Fibroblast of skin of back (primary cell): ENCODE data around the gene DCLK1.

Experiments
- DNase-seq: peaks from one replicate; pipeline ENCODE4 v3.0.0-alpha.2; 2013

DCLK1 gene

DNA sequence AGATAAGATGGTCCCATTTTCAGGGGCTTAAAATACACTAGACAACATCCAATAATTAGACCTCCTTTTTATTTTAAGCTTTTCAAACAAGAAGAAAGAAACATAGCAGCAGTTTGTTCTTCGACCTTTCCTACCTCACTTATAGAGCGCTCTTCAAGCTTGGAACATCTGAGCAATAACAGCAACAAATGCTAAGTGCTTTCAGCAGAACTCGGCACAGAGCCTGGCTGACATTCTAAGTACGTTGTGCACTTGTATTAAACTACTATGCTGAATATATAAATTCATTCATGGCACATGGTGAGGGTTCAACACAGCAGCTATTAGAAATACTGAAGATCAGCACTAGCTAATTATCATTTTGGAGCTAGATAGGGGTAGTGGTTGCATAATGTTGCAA is 398.6 kb downstream of the DCLK1 start:
- DNase-seq: no peak

DNA sequence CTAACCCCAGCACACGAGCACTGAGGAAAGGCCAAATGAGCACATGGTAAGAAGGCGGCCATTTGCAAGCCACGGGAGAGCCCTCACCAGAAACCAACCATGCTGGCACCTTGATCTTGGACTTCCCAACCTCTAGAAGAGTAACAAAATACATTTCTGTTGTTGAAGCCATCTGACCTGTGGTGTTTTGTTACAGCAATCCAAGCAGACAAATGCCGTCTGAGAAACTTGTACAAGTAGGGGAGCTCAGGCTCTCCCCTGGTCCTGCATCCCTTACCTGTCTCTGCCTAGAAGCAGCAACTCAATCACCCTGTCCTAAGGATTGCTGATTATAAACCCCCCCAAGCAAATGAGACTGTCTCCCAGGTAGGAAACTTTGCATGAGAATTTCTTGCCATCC is 399.7 kb downstream of the DCLK1 start:
- DNase-seq: no peak

DNA sequence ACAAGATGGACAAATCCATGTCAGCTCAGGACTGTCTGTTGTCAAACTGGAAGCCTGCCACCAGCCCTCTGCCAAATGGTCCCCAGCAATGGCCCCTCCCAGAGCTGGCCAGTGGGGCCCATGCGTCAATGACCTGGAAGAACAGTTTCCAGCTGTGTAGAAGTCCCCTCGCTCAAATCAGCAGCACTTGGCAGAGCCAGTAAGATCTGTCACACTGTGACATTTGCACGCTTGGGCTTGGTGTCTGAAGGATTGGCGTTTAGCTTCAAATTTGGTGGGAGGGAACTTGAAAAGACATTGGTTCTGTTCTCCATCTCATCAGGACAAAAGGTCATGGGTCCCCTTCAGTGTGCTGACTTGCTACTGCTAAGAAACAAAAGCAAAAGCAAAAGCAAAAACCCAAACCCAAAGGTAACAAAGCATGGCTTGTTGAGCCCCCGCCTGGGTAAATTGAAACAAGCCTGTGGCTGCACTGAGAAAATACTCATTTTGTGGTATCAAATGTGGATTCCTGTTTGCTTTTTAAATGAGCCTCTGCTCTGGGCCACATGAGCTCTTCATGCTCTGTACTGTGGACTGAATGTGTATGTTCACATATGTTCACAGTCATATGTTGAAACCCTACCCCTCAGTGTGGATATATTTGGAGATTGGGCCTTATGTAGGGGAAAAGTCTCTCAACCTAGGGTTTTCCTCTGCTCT is 401.1 kb downstream of the DCLK1 start:
- DNase-seq: no peak

DNA sequence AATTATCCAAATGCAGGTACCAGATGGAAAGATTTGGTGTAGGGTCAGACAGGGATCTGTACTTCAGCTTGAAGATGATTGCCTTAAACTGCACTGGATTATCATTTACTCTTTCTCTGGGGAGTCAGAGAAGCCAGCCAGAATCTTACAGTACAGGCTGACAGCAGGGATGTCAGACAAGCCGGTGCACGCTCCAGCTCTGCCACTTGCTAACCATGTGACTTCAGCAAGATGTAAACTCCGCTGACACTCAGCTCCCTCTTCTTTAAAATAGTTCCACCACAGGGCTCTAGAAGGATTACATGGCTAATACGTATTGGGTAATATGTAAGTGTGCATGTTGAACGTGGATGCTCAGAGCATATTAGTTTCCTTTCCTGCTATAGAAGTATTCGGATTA is 403.3 kb downstream of the DCLK1 start:
- DNase-seq: no peak

DNA sequence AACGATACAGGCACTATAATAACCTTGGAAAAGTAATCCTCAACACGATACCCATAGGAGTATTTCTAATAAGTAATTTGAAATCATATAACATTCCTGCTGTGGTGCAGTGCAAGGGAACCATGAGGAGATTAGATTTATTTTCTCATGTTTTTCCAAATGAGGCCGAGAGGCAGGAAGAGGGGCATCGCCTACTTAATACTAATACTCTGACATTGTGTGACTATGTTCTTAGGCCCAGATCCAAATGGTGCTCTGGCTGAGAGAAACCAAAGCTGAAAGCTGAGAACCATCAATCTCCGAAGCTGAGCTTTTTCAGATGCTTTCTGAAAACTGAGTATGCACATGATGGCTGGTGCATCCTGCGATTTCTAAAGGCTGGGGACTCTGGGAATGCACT is 406.7 kb downstream of the DCLK1 start:
- no peak for DNase-seq

DNA sequence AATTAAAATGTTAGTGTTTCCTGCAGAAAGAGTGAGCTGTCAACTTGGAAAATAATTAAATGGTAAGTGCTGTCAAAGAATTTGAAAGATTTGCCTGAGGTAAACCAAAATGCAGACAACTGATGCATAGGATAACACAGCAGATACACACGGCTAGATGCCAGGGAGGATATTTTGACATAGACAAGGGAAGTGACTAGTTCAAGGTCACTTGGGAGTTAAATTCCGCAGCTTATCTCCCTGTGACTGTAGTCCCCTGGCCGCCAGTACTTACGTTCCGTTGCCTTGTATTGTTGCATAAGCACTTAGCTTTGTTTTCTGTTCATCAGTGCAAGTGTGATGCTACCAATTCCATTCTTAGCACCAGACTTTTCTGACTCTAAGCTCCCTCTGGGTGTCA is 407.4 kb downstream of the DCLK1 start:
- peak; percentile 57 for DNase-seq

DNA sequence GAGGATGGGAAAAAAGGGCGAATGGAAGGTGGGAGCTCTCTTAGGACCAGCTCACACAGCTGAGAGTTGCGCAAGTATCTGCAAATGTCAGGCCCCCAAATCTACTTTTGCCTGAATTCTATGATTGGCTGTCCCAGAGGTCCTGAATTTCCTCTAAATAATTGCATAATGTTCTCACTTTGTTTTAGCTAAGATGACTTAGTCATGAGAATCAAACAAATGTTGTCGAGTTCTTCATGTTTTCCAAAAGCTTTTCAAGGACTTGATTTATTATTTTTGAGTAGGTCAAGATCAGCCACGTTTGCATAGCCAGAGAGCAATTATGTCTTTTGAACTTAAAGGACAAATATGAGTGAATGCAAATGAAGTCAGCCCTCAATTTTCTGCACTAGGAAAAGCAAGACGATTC is 408.1 kb downstream of the DCLK1 start:
- no peak for DNase-seq

DNA sequence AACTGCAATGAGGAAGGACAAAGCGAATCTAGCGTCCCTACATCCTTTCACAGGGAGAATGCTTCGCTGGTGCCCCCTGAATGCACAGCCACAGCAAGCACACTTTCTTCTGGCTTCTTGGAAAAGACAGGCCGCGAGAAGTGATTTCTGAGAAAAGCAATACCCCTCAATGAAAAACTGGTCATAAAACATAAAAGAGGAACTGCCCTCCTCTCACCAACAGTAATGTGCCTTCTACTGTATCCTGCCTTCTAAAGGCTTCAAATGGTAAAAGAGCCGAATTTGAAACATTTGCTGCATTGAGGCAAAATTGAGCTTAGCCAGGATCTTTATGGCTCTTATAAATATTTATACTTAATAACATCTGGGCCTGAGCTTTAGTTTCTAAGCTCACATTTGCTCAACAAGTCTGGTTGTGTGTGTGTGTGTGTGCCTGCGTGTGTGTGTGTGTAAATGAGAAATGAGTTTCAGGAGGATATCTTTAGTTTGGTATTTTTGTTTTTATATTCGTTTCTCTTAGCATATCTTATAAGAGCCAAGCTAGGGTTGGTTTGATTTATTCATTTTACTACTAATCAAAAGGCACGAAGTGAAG is 408.6 kb downstream of the DCLK1 start:
- DNase-seq: no peak

DNA sequence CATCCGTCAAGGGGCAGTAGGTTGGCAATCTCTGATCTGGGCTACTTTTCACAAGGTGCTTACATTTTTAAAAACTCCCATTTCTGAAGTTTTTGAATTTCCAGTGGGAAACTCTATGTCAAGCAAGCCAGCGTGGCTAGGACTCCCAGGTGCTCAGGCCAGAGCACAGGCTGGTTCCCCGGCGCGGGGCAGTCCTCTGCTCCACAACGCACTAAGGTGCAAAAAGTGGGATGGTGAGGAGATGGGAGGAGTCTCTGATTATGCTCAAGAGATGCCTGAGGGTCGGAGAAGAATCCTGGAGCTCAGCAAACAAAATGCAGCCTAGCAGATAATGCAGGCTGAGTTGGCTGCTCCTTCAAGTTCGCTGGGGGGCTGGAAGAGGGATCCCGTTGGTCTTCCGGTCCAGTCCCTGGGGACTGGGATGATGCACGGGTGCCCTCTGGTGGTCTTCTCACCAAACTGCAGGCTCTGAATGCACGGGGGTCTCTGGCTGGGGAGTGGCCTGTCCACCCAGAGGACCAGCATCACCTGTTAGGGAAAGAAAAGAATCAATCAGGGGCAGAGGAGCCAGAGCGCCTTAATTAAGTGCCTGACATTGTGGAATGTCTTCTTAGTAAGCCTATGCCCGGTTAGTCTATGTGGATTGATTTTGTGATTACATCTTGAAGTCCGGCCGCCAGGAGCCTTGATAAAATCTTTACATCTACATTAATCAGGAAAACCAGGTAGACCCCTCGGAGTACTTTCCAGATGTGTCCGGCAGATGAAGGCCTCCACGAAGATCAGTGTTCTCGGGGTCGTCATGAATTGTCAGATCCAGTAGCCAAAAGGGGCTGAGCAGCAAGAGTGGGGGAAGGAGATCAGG is 410.3 kb downstream of the DCLK1 start:
- peak; percentile 69 for DNase-seq

DNA sequence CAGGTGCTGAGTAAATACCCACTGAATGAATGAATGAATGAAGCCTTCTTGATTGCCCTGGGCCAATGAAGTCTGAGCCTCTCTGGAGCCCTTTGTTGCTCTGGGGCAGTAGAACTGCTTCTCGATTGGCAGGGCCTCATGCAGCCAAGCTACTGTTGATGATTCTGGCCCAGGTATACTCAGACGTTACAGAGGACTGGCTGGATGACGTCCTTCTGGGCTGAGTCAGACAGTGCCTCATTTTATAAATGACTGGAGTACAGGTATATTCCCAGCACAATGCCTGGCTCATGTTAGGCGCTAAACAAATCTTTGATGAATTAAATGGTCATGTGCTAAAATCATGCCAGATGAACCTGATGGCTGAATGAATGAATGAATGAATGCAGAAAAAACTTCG is 410.9 kb downstream of the DCLK1 start:
- DNase-seq: no peak
